Activated CD8-positive, alpha-beta memory T cell treated with anti-CD3 and anti-CD28 coated beads, Interleukin-2, amount 50 U/mL, for 1 hour (primary cell): ENCODE data around the gene C1QL1.

Experiments used
- DNase-seq: peaks from one replicate; pipeline ENCODE4 v3.0.0-alpha.2; 2020; ENCODE audit errors: extremely low read depth

Gene C1QL1

GRCh38 chr17:44968225-44969143 is at the start of gene C1QL1:
Gene C1QL1 (minus strand): TSS chr17:44968303. CDS start chr17:44968048, 255 bp downstream.
- DNase-seq: peak; percentile 58

- DNase-seq: no peak
Measured at GRCh38 chr17:45016823-45017222, 48.7 kb upstream of the C1QL1 start.

- DNase-seq: no peak
Measured at GRCh38 chr17:45016237-45016636, 48.1 kb upstream of the C1QL1 start.

GRCh38 chr17:45013021-45013997 is 45.2 kb upstream of the C1QL1 start:
- no peak for DNase-seq

GRCh38 chr17:45011767-45012166 is 43.7 kb upstream of the C1QL1 start:
- no peak for DNase-seq

GRCh38 chr17:45009676-45010467 is 41.8 kb upstream of the C1QL1 start:
- DNase-seq: no peak

- DNase-seq: no peak
Measured at GRCh38 chr17:45008216-45008615, 40.1 kb upstream of the C1QL1 start.

- no peak for DNase-seq
Measured at GRCh38 chr17:45006927-45007461, 38.9 kb upstream of the C1QL1 start.

GRCh38 chr17:45005700-45006099 is 37.6 kb upstream of the C1QL1 start:
- DNase-seq: no peak

GRCh38 chr17:45004388-45004787 is 36.3 kb upstream of the C1QL1 start:
- no peak for DNase-seq

GRCh38 chr17:45003877-45004276 is 35.8 kb upstream of the C1QL1 start:
- DNase-seq: no peak

GRCh38 chr17:45001310-45001709 is 33.2 kb upstream of the C1QL1 start:
- DNase-seq: no peak

GRCh38 chr17:44999433-44999832 is 31.3 kb upstream of the C1QL1 start:
- no peak for DNase-seq

- no peak for DNase-seq
Measured at GRCh38 chr17:44998646-44999045, 30.5 kb upstream of the C1QL1 start.

GRCh38 chr17:44997733-44998520 is 29.8 kb upstream of the C1QL1 start:
- no peak for DNase-seq

- no peak for DNase-seq
Measured at GRCh38 chr17:44996304-44996703, 28.2 kb upstream of the C1QL1 start.

GRCh38 chr17:44995436-44996001 is 27.4 kb upstream of the C1QL1 start:
- DNase-seq: no peak

GRCh38 chr17:44992242-44992939 is 24.3 kb upstream of the C1QL1 start:
- DNase-seq: no peak

GRCh38 chr17:44990994-44991393 is 22.9 kb upstream of the C1QL1 start:
- no peak for DNase-seq
